Mammary epithelial cell (primary cell): ENCODE measurements around the gene HARS1.

Experiments used
- EZH2 ChIP-seq: IDR thresholded peaks from 2 replicates; pipeline ENCODE4 v1.6.1; 2012; ENCODE audit warnings: low read length, inconsistent platforms, borderline replicate concordance
- TF ChIP-seq, protein P1 (sequence below), 2 donors: IDR thresholded peaks in 1 of 2; conservative IDR thresholded peaks in 1 of 2; 2 replicates each; pipeline ENCODE4 v1.5.1; 2011 to 2012; ENCODE audit warnings: inconsistent platforms in 2 of 2, low read length in 2 of 2, mild to moderate bottlenecking in 2 of 2, control low read depth in 1 of 2, low read depth in 1 of 2; ENCODE audit not compliant: insufficient read depth in 1 of 2; ENCODE audit errors: extremely low read depth in 1 of 2

DNA sequence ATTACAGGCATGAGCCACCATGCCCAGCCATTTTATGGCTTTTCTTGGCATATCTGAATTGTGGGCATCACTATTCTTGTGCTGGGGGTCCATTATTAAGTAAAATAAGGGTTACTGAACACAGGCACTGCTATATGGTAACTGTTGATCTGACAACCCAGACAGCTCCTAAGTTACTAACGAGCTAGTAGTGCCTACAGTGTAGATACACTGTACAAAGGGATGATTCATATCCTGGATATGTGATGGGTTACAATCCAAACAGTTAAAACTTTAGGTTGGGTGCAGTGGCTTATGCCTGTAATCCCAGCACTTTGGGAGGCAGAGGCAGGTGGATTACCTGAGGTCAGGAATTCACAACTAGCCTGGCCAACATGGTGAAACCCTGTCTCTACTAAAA is 62.5 kb downstream of the HARS1 start:
- TF ChIP-seq, protein P1, sequence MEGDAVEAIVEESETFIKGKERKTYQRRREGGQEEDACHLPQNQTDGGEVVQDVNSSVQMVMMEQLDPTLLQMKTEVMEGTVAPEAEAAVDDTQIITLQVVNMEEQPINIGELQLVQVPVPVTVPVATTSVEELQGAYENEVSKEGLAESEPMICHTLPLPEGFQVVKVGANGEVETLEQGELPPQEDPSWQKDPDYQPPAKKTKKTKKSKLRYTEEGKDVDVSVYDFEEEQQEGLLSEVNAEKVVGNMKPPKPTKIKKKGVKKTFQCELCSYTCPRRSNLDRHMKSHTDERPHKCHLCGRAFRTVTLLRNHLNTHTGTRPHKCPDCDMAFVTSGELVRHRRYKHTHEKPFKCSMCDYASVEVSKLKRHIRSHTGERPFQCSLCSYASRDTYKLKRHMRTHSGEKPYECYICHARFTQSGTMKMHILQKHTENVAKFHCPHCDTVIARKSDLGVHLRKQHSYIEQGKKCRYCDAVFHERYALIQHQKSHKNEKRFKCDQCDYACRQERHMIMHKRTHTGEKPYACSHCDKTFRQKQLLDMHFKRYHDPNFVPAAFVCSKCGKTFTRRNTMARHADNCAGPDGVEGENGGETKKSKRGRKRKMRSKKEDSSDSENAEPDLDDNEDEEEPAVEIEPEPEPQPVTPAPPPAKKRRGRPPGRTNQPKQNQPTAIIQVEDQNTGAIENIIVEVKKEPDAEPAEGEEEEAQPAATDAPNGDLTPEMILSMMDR (conservative IDR thresholded peaks at IDR 0.05 in 1 of 2, IDR thresholded peaks at IDR 0.05 in 1 of 2; ENCODE audit: extremely low read depth in 1 of 2, insufficient read depth in 1 of 2, low read depth in 1 of 2, low read length in 2 of 2) = no peak
- TF ChIP-seq EZH2 = no peak
